Measurements from ENCODE around the gene ZNF652.
"Not testable (repeated sequence)": the region's sequence is repeated elsewhere in the genome, so short reads cannot be mapped to it uniquely, and the experiment has no call there.

- not testable (repeated sequence) for TF ChIP-seq POLR2A, CTCF (IDR thresholded peaks at IDR 0.05)
Measured at GRCh38 chr17:49365126-49365525, 3.1 kb upstream of the ZNF652 start.
